ENCODE results near the gene USP28.

USP28 gene

DNA sequence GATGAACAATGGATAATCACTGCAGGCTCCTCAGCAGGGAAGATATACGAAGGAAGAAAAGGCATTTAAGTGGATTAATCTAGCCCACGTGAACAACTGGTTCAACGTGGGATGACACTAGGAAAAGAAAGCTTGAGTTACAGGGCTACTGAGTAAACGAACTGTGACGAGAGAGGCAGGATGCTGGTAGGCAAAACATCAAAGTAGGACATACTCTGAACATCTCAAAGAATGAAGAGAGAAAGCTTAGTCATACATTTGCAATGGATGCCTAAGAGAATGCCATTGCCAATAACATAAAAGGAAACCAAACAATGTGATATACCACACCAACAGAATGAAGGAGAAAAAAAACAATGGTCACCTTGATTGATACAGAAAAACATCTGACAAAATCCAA is 12.9 kb downstream of the USP28 start:
- H3K4me1 ChIP-seq (ENCODE audit: control insufficient read depth, insufficient read depth, low read length), result peaks cover 3% of the 10 kb centered on the region; the same call in 1 of the 2 replicates
- TF ChIP-seq ZNF140 (tag by site-specific recombination; IDR thresholded peaks at IDR 0.05) (no peak), ZNF155 (tag by site-specific recombination; IDR thresholded peaks at IDR 0.05) (no peak), ZNF843 (tag by site-specific recombination; IDR thresholded peaks at IDR 0.05) (no peak), HOXA7 (CRISPR knock-in tag; IDR thresholded peaks at IDR 0.05; ENCODE audit: borderline replicate concordance) (no peak), ZNF610 (tag by site-specific recombination; IDR thresholded peaks at IDR 0.05; ENCODE audit: borderline replicate concordance) (no peak), EGR2 (tag by site-specific recombination; IDR thresholded peaks at IDR 0.05; ENCODE audit: low read depth) (0 out of 2 replicates have a peak, but pooled peaks have one; percentile 36), CTCF (tag by site-specific recombination; IDR thresholded peaks at IDR 0.05) (no peak), GLI4 (tag by site-specific recombination; IDR thresholded peaks at IDR 0.05) (no peak), SCRT1 (tag by site-specific recombination; IDR thresholded peaks at IDR 0.05; ENCODE audit: borderline replicate concordance) (no peak), ZNF26 (tag by site-specific recombination; IDR thresholded peaks at IDR 0.05) (no peak), SCRT2 (tag by site-specific recombination; IDR thresholded peaks at IDR 0.05) (no peak), ZNF544 (tag by site-specific recombination; IDR thresholded peaks at IDR 0.05) (no peak), ZNF555 (tag by site-specific recombination; conservative IDR thresholded peaks at IDR 0.05) (no peak), ZNF223 (tag by site-specific recombination; IDR thresholded peaks at IDR 0.05) (no peak), WT1 (tag by site-specific recombination; IDR thresholded peaks at IDR 0.05) (no peak), ZBTB17 (tag by site-specific recombination; IDR thresholded peaks at IDR 0.05) (0 out of 2 replicates have a peak, but pooled peaks have one; percentile 35), ZNF549 (tag by site-specific recombination; IDR thresholded peaks at IDR 0.05) (no peak), SP3 (tag by site-specific recombination; IDR thresholded peaks at IDR 0.05) (no peak), ZNF214 (tag by site-specific recombination; IDR thresholded peaks at IDR 0.05; ENCODE audit: borderline replicate concordance) (no peak), ZSCAN30 (tag by site-specific recombination; IDR thresholded peaks at IDR 0.05) (no peak), ZNF837 (tag by site-specific recombination; IDR thresholded peaks at IDR 0.05) (no peak), ZBTB49 (tag by site-specific recombination; IDR thresholded peaks at IDR 0.05; ENCODE audit: low read depth) (no peak), ZFHX2 (tag by site-specific recombination; conservative IDR thresholded peaks at IDR 0.05) (peak; percentile 29; the same call in 1 of the 2 replicates), ZNF114 (tag by site-specific recombination; IDR thresholded peaks at IDR 0.05) (no peak), ZNF433 (tag by site-specific recombination; IDR thresholded peaks at IDR 0.05; ENCODE audit: low read depth) (no peak)
- TF ChIP-seq, protein P1, sequence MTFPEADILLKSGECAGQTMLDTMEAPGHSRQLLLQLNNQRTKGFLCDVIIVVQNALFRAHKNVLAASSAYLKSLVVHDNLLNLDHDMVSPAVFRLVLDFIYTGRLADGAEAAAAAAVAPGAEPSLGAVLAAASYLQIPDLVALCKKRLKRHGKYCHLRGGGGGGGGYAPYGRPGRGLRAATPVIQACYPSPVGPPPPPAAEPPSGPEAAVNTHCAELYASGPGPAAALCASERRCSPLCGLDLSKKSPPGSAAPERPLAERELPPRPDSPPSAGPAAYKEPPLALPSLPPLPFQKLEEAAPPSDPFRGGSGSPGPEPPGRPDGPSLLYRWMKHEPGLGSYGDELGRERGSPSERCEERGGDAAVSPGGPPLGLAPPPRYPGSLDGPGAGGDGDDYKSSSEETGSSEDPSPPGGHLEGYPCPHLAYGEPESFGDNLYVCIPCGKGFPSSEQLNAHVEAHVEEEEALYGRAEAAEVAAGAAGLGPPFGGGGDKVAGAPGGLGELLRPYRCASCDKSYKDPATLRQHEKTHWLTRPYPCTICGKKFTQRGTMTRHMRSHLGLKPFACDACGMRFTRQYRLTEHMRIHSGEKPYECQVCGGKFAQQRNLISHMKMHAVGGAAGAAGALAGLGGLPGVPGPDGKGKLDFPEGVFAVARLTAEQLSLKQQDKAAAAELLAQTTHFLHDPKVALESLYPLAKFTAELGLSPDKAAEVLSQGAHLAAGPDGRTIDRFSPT (tag by site-specific recombination; IDR thresholded peaks at IDR 0.05), result no peak
- TF ChIP-seq, protein P2, sequence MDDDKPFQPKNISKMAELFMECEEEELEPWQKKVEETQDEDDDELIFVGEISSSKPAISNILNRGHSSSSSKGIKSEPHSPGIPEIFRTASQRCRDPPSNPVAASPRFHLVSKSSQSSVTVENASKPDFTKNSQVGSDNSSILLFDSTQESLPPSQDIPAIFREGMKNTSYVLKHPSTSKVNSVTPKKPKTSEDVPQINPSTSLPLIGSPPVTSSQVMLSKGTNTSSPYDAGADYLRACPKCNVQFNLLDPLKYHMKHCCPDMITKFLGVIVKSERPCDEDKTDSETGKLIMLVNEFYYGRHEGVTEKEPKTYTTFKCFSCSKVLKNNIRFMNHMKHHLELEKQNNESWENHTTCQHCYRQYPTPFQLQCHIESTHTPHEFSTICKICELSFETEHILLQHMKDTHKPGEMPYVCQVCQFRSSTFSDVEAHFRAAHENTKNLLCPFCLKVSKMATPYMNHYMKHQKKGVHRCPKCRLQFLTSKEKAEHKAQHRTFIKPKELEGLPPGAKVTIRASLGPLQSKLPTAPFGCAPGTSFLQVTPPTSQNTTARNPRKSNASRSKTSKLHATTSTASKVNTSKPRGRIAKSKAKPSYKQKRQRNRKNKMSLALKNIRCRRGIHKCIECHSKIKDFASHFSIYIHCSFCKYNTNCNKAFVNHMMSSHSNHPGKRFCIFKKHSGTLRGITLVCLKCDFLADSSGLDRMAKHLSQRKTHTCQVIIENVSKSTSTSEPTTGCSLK (tag by site-specific recombination; IDR thresholded peaks at IDR 0.05), result no peak
- CTCF ChIA-PET, result interaction anchor here (0.6 kb wide), 1 partner anchor 25 kb away, joined by 3 read pairs; no protein-coding TSS in a partner anchor
- H3K36me3 ChIP-seq (ENCODE audit: control insufficient read depth in 2 of 2, insufficient read depth in 1 of 2, low read length in 2 of 2), result peaks cover 3 to 23% of the 10 kb centered on the region in 2 experiments; a peak in 2 of 3 replicates
- no peaks in the 10 kb centered on the region for H3K9me3 ChIP-seq (ENCODE audit: control insufficient read depth, insufficient read depth, low read depth, low read length)
- POLR2A ChIA-PET, result no interaction called here
- no peak overlapping the region for H3K27ac ChIP-seq (ENCODE audit: extremely low read depth, low read depth, low read length)
- no peak overlapping the region for H3K4me3 ChIP-seq (ENCODE audit: low read depth, low read length)
